ENCODE results near the gene TSPAN15. TPM values are rescaled to one million over a fixed set of nuclear protein-coding genes. Genes with fewer than 3 reads are reported as not detected.

Gene TSPAN15
- total RNA-seq, 1 experiment from 2014 or later, result 212 TPM

DNA sequence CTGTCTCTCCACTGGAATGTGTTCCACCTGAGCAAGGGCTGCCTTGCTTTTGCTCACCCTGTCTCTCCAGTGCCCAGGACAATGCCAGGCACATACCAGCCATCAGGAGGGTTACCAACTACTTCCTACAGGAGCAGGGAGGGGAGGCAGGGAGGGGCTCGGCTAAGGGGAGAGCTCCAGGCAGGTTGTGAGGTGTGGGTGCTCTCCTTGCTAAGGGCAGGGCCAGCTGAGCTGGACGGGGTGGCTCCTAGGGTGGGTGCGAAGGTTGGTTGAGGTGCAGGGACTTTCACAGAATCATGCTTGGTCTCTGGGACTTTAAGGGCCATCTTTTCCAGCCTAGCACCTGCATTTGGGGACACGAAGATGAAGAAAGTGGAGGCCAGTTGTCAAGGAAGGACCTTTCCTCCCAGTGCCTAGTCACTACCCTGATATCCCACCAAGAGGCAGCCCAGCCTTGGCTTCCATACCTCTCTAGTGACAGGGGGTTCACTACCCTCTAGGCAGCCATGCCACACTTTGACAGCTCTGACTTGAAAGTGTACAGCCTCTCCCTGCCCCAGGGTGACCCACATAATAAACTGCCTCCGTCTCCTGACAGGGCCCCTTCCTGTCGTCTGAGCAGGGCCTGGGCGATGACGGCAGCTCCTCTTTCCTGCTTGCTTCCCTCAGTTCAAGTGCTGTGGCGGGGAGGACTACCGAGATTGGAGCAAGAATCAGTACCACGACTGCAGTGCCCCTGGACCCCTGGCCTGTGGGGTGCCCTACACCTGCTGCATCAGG lies 46.5 kb downstream of the TSPAN15 start:
- Histone ChIP-seq H3K4me1 (ENCODE audit: insufficient read depth, low read length) (peaks cover 15% of the 10 kb centered on the region), H3K9me2 (replicated peaks; ENCODE audit: low read length) (no peaks in the 10 kb centered on the region), H3K4me2 (ENCODE audit: low read length) (no peak overlapping the region), H4K20me1 (ENCODE audit: low read length) (no peaks in the 10 kb centered on the region), H3K27ac (ENCODE audit: low read length) (no peak overlapping the region), H3K79me2 (ENCODE audit: low read length) (no peaks in the 10 kb centered on the region), H3K9me3 (ENCODE audit: low read length) (no peaks in the 10 kb centered on the region), H2AFZ (ENCODE audit: low read length) (no peak overlapping the region), H3K36me3 (ENCODE audit: low read depth, low read length) (peaks cover 37% of the 10 kb centered on the region; the same call in 1 of the 2 replicates), H3K4me3 (ENCODE audit: low read length) (no peak overlapping the region), H3K27me3 (ENCODE audit: low read length) (no peaks in the 10 kb centered on the region), H3F3A (ENCODE audit: low read length, unreplicated experiment) (no peaks in the 10 kb centered on the region), H3K9ac (ENCODE audit: low read length) (no peak overlapping the region)
- DNase-seq, result no peak
- ATAC-seq, result no peak
- POLR2A ChIA-PET (ENCODE audit: unreplicated experiment), result no interaction called here
- CTCF ChIA-PET, result no interaction called here
- TF ChIP-seq, protein P1, sequence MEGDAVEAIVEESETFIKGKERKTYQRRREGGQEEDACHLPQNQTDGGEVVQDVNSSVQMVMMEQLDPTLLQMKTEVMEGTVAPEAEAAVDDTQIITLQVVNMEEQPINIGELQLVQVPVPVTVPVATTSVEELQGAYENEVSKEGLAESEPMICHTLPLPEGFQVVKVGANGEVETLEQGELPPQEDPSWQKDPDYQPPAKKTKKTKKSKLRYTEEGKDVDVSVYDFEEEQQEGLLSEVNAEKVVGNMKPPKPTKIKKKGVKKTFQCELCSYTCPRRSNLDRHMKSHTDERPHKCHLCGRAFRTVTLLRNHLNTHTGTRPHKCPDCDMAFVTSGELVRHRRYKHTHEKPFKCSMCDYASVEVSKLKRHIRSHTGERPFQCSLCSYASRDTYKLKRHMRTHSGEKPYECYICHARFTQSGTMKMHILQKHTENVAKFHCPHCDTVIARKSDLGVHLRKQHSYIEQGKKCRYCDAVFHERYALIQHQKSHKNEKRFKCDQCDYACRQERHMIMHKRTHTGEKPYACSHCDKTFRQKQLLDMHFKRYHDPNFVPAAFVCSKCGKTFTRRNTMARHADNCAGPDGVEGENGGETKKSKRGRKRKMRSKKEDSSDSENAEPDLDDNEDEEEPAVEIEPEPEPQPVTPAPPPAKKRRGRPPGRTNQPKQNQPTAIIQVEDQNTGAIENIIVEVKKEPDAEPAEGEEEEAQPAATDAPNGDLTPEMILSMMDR (conservative IDR thresholded peaks at IDR 0.05; ENCODE audit: low read depth, low read length), result no peak
- BruUV-seq (replicated peaks), result no TSS peak
- intact Hi-C loops (cut with micrococcal nuclease), result no loop called here

DNA sequence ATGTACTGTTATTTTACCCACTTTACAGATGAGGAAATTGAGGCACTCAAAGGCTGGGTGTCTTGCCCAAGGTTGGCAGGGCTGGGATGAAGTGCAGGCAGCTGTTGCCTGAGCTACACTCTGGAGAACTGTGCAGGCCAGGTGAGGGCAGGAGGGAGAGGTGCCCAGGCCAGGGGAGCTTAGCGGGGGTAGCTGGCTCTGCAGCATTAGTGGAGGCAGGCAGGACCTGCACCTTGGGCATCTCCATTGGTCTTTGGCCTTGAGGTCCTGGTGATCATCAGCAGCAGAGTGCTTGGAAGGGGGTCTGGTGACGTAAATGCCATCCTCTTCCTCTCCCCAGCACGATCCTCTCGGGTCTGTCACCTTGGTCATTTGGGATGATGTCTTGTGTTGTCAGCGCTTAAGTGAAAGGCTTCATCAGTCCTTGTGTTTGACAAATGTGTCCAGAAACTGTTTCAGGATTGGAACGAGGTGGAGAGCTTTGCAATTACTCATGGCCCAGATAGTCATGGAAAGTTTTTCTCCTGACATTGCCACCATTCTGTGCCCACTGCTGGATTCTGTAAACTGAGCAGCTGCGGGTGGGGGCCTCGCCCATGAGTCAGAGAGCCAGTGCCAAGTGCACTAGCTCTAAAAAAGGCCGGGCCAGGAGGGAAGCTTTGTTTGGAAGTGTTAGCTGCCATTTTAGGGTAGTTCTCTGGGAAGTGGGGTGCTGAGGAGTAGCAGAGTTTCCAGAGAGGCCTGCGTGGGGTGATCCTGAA lies 47.6 kb downstream of the TSPAN15 start:
- Histone ChIP-seq H3K4me2 (ENCODE audit: low read length) (0 out of 2 replicates have a peak overlapping the region, but pooled peaks have one; percentile 3), H3F3A (ENCODE audit: low read length, unreplicated experiment) (no peaks in the 10 kb centered on the region), H3K9me2 (replicated peaks; ENCODE audit: low read length) (no peaks in the 10 kb centered on the region), H3K4me1 (ENCODE audit: insufficient read depth, low read length) (peaks cover 15% of the 10 kb centered on the region), H3K27ac (ENCODE audit: low read length) (0 out of 2 replicates have a peak overlapping the region, but pooled peaks have one; percentile 3), H3K27me3 (ENCODE audit: low read length) (no peaks in the 10 kb centered on the region), H3K4me3 (ENCODE audit: low read length) (no peak overlapping the region), H4K20me1 (ENCODE audit: low read length) (no peaks in the 10 kb centered on the region), H3K9ac (ENCODE audit: low read length) (no peak overlapping the region), H3K9me3 (ENCODE audit: low read length) (no peaks in the 10 kb centered on the region), H2AFZ (ENCODE audit: low read length) (no peak overlapping the region), H3K79me2 (ENCODE audit: low read length) (no peaks in the 10 kb centered on the region), H3K36me3 (ENCODE audit: low read depth, low read length) (peaks cover 47% of the 10 kb centered on the region; the same call in 1 of the 2 replicates)
- ATAC-seq (peak; percentile 63), DNase-seq (peak; percentile 76)
- no TSS peak for BruUV-seq (replicated peaks)
- intact Hi-C loops (cut with micrococcal nuclease), result no loop called here
- TF ChIP-seq, protein P1 (conservative IDR thresholded peaks at IDR 0.05; ENCODE audit: low read depth, low read length), result no peak
- no peak for TF ChIP-seq EZH2 (IDR thresholded peaks at IDR 0.05; ENCODE audit: low read length, unreplicated experiment)
- no peak for TF ChIP-seq EZH2phosphoT487 (IDR thresholded peaks at IDR 0.05; ENCODE audit: borderline replicate concordance, low read length)
- ChIA-PET CTCF (interaction anchor here (0.5 to 1.3 kb wide), 2 partner anchors 49 to 60 kb away, joined by 3 to 5 read pairs; no protein-coding TSS in a partner anchor), POLR2A (ENCODE audit: unreplicated experiment) (interaction anchor here (0.6 kb wide), 1 partner anchor 52 kb away, joined by 22 read pairs; no protein-coding TSS in a partner anchor)

Measured in PC-3 (cell line).